Lower leg skin (tissue), 4 donors: ENCODE measurements around the gene FLOT1. TPM values are rescaled to one million over a fixed set of nuclear protein-coding genes. Genes with fewer than 3 reads are reported as not detected.
A peak's percentile ranks its signal among the peaks of the same experiment; 100 is the strongest.

Source experiments
- DNase-seq, 2 donors: peaks; one replicate each; pipeline ENCODE4 v3.0.0-alpha.2; 2019; ENCODE audit warnings: low spot score in 2 of 2
- H3K4me3 ChIP-seq: fragments of 200-600 bp; sonication (generic); 2 replicates; pipeline ENCODE4 v1.5.1; 2017; ENCODE audit warnings: mild to moderate bottlenecking, low read depth; ENCODE audit not compliant: poor library complexity, severe bottlenecking
- CTCF ChIP-seq, 3 donors: fragments of 450-650 bp; IDR thresholded peaks; one replicate each; pipeline ENCODE4 v1.5.1; 2016; ENCODE audit warnings: antibody characterized with exemption in 3 of 3, mild to moderate bottlenecking in 3 of 3, moderate library complexity in 2 of 3
- POLR2A ChIP-seq, 2 donors: fragments of 450-650 bp; IDR thresholded peaks; one replicate each; pipeline ENCODE4 v1.6.1; 2016 to 2017; ENCODE audit warnings: antibody characterized with exemption in 2 of 2, mild to moderate bottlenecking in 1 of 2, moderate library complexity in 1 of 2
- WGBS, 2 donors: methylation state at CpG; one replicate each; pipeline ENCODE4 v1.1.5; 2018; 5-methylcytosine and 5-hydroxymethylcytosine counted together
- intact Hi-C: fragments of 100-400 bp; cut with DNase I; formaldehyde crosslinking; loops from one replicate; pipeline ENCODE4 v1.15.0; 2023; ENCODE audit warnings: low total_unique reads
- total RNA-seq, 4 donors: library from RNA; depleted of rRNA; stranded (reverse); fragments of >200 nt; gene quantifications; one replicate each; pipeline ENCODE4 v1.1.0, GENCODE V29; 2016

Gene FLOT1
- total RNA-seq, 4 donors from 2014 or later: 40.2 to 64.1 (median 42.5) TPM

DNA sequence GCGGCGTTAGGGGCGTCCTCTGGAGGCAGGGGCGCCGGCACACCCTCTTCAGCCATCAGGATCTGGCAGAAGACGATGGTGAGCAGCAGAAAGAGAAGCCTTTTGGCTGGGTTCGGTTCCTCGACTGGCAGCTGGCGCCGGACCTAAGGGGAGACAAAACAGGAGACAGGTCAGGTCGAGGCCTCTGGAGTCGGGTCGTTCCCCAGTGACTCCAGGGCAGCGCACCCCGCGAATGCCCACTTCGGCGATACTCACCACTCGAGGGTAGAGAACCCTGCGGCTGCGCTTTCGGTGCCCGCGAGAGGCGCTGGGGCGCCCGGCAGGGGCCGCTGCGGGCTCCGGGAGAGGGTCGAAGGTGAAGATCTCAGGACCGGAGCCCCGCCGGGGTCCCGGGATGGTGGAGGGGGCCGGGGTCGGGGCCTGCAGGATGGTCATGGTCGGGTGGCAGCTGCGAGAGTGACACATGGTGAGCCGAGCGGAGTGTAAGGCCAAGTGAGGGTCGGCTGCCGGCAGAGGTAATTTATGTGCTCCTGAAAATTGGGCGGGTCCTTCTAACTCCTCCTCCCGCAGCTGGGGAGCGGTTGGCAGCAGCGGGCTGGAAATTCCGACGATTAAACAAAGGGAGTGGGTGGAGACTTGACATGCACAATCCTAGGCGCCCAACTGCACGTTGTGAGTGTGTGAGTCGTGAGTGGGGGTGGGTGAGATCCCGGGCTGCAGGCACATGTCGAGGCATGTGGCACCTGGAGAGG lies 1.7 kb upstream of the FLOT1 start, which contains the start of gene IER3:
Gene IER3, minus strand, starts transcription at position 494 of the 752 bp plus-strand sequence. Its CDS starts 29 bp downstream, at position 465.
- intact Hi-C loops: loop anchor here (10.0 kb wide), 2 partner anchors 71 to 131 kb away; no protein-coding TSS in a partner anchor
- H3K4me3 ChIP-seq: peak within 1 kb of the TSS; percentile 41
- peak; percentile 89 to 97 for DNase-seq
- 1% methylated on average over 47 to 53 of the region's 54 CpGs for WGBS, 2 donors
- TF ChIP-seq POLR2A (IDR thresholded peaks at IDR 0.05) (peak in 1 of 2 donors; percentile 40), CTCF (IDR thresholded peaks at IDR 0.05) (no peak)

DNA sequence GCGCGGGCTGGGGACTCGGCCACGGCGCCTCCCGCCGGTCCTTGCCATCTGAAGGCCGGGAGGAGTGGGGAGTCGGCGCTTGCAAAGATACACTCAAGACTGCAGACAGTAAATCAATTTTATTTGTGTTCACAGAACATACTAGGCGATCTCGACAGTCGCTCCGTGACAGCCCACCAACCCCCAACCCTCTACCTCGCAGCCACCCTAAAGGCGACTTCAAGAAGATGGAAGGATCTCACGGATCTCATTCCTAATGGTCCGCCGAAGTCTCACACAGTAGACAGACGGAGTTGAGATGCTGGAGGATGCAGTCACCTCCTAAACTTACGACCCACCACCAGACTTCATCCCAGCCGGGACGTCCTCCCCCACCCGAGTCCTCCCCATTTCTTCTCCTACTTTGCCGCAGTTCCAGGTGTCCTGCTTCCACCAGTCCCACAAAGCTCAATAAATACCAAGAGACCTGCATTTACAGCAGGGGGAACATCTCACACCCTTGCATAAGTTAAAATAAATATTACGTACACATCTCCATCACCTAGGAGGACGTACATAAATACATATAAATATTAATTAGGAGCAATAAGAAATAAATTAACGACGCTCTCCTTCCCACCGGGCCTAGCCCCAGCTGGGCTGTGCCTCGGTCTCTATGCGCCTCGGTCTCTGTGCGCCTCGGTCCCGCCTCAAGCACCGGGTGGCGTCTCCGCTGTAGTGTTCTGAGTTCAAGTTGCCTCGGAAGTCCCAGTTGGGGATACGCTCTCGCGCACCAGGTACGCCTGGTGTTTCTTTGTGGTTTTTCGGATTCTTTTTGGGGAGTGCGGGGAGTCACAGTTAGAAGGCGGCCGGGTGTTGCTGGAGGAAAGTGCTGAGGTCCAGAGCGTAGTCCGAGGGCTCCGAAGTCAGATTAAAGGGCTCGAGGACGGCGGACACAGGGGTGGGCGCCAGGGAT lies 889 bp upstream of the FLOT1 start:
- DNase-seq: no peak
- intact Hi-C loops: loop anchor here (10.0 kb wide), 2 partner anchors 71 to 131 kb away; no protein-coding TSS in a partner anchor
- no peak for TF ChIP-seq POLR2A (IDR thresholded peaks at IDR 0.05)
- TF ChIP-seq CTCF (IDR thresholded peaks at IDR 0.05): no peak
- peak overlapping the region; percentile 41 for H3K4me3 ChIP-seq
- 3% methylated on average over 50 to 54 of the region's 55 CpGs for WGBS, 2 donors

DNA sequence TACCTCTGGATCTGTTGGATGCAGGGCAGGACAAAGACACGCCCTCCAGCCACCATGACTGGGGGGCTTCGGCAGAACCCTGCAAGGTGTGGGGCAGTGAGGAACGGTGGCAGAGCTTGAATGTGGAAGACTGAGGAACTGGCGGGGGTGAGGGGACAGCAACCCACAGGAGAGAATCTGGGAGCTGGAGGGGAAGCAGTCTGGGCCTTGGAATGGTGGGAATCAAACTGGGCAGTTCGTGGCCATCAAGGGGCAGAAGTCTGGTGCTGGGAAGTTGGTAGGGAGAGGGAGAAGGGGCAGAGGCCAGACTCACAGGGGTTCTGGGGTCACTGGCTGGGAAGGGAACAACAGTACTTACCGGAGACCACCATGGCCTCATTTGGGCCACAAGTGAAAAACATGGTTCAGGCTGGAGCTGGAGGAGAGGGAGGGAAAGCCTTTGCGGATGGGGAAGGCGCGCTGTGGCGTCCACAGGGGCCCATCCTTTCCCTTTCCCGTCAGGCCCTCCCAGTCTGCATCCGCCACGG lies 635 bp downstream of the FLOT1 start:
- WGBS, 2 donors: 13% methylated on average over 13 of the region's 13 CpGs
- intact Hi-C loops: loop anchor here (10.0 kb wide), 2 partner anchors 73 to 133 kb away; no protein-coding TSS in a partner anchor

DNA sequence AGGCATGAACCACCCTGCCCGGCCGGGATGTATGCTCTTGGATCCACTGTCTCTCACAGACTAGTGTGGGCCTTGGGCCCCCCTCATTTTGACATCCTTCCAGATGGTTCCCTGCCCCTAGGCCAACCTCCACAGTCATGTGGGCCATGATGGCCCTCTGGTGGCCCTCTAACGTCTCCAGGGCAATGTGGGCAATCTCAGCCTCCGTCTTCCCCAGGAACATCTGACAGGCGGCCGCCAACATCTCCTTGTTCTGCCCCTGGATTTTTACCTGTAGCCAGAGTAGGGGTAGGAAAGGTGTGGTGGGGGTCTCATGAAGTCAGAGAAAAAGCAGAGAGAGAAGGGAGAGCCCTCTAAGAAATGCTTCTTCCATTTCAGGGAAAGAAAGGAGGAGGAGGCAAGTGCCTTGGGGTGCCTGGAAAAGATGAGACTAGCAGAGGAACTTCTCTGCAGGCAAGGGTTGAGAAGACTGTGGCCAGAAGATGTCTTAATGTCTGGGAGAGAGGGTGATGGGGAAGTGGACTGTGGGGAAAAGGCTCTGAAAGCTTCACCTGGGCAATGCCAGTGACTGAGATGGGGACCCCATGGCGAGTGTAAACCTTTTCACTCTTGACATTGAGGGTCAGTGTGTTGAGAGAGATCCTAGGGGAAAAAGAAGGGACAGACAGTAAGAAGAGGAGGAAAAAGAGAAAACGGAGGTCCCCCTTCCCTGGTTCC lies 1.3 kb downstream of the FLOT1 start:
- no peak for DNase-seq
- H3K4me3 ChIP-seq: no peak overlapping the region
- intact Hi-C loops: loop anchor here (10.0 kb wide), 2 partner anchors 74 to 134 kb away; no protein-coding TSS in a partner anchor
- TF ChIP-seq CTCF (IDR thresholded peaks at IDR 0.05) (no peak), POLR2A (IDR thresholded peaks at IDR 0.05) (no peak)
- 70 to 73% methylated on average over 8 of the region's 8 CpGs for WGBS, 2 donors

More for the DNA sequence above, 635 bp downstream of the FLOT1 start:
- TF ChIP-seq CTCF (IDR thresholded peaks at IDR 0.05): no peak
- TF ChIP-seq POLR2A (IDR thresholded peaks at IDR 0.05): no peak
- DNase-seq: no peak
- peak overlapping the region; percentile 74 for H3K4me3 ChIP-seq

DNA sequence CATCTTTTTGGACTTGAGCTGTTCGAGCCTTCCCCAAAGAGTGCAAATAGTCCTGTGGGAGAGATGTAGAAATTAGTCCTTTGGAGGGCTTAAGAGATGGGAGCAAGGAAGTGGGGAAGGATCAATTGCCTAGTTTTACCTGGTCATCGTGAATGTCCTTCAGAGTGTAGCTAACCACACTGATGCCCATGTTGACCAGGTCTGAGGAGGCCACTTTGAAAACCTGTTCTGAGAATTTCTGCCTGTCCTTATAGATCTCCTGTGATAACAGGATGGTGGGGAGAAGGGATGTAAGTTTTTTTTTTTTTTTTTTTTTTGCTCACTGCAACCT lies 2.0 kb downstream of the FLOT1 start:
- intact Hi-C loops: loop anchor here (10.0 kb wide), 2 partner anchors 74 to 134 kb away; no protein-coding TSS in a partner anchor
- DNase-seq: no peak
- TF ChIP-seq POLR2A (IDR thresholded peaks at IDR 0.05) (no peak), CTCF (IDR thresholded peaks at IDR 0.05) (no peak)
- WGBS, 2 donors: 93% methylated on average over 2 of the region's 2 CpGs
- H3K4me3 ChIP-seq: no peak overlapping the region
